SU-DHL-6 (cell line): ENCODE data around the gene FRMD8.

ENCODE experiments used
- CTCF ChIP-seq: fragments of 200-600 bp; sonication (generic); IDR thresholded peaks from one replicate; pipeline ENCODE4 v1.5.1; 2017; ENCODE audit warnings: antibody characterized with exemption, mild to moderate bottlenecking, low read length, moderate library complexity; ENCODE audit not compliant: insufficient read depth, poor library complexity, severe bottlenecking
- EZH2phosphoT487 ChIP-seq: fragments of 200-600 bp; sonication (generic), shearing (Covaris generic); conservative IDR thresholded peaks from 2 replicates; pipeline ENCODE4 v1.6.1; 2018; ENCODE audit warnings: mild to moderate bottlenecking, antibody characterized with exemption, low read length, moderate library complexity, mixed read lengths

- TF ChIP-seq CTCF = no peak
- TF ChIP-seq EZH2phosphoT487 = no peak
These were observed 42.2 kb downstream of the FRMD8 start for GRCh38 chr11:65428578-65429067.
